HG03378 (cell line): ENCODE results near the gene GRIK4.

ENCODE experiments used
- ATAC-seq: cut with Tn5 transposase; IDR thresholded peaks from one replicate; pipeline ENCODE4 v1.9.1; 2021; ENCODE audit warnings: mild to moderate bottlenecking, moderate library complexity; ENCODE audit not compliant: unreplicated experiment

Gene GRIK4

DNA sequence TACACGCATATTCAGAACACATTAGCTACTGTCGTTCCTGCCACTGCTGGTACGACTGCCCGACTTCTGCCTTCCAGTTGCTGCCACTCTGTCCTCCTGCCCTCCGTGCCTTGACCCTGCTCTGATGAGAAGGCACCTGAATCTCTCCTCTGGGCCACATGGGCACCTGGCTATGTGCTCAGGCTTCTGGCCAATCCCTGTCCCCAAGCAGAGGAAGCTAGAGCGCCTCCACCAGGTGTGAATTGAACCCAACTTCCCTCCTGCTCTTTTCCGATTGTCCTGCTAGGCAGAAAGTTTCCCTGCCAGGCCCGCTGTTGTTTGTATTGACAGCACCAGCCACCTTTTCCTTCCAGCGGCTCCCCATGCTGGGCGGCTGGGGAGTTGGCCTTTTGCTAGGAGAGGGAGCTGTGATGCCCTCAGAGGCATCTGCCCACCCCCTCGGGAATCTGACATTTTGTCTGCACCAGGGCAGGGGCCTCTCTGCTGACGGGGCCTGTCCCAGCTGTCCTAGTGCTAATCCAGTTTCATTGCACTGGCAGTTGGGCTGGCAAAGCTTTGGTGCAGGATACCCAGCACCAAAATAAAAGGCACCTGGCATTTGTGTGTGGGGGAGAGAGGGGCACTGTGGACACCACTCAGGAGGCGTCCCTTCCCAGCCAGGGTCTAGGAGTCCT, 118.0 kb downstream of the GRIK4 start:
- no peak for ATAC-seq

DNA sequence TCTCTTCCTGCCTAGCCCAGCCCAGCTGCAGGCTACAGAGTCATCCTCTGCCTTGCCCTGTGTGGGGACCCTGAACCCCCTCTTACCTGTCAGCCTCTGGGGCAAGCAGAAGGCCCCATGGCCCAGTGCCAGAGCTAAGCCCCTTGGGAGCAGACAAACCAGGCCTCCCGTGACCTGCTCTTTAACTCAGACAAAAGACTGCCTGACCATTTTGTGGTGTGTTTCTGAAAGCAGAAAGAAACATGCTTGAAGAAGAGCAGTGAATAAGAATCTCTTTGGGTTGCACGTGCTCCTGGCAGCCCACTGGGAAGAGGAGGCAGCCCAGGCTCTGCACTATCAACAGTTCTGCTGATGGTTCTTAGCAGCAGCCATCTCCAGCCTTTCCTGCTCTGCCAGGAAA, 118.6 kb downstream of the GRIK4 start:
- ATAC-seq: no peak

DNA sequence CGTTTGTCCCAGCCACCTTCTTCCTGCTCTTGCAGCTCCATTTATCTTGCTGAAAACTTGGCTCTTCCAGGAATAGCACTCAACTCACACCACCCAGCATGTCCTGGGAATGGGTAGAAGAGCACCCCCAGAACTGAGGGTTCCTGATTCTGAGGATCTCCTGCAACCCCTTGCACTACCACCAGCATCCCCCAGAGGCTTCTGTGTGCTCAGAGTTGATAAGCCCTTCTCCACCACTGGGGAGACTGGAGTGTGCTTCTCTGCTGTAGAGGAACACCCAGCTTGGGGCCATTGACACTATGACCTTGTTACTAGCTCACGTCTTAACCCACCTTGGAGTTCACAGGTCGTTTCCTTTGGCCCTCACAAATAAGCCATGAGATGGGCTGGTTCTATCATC, 121.0 kb downstream of the GRIK4 start:
- no peak for ATAC-seq

DNA sequence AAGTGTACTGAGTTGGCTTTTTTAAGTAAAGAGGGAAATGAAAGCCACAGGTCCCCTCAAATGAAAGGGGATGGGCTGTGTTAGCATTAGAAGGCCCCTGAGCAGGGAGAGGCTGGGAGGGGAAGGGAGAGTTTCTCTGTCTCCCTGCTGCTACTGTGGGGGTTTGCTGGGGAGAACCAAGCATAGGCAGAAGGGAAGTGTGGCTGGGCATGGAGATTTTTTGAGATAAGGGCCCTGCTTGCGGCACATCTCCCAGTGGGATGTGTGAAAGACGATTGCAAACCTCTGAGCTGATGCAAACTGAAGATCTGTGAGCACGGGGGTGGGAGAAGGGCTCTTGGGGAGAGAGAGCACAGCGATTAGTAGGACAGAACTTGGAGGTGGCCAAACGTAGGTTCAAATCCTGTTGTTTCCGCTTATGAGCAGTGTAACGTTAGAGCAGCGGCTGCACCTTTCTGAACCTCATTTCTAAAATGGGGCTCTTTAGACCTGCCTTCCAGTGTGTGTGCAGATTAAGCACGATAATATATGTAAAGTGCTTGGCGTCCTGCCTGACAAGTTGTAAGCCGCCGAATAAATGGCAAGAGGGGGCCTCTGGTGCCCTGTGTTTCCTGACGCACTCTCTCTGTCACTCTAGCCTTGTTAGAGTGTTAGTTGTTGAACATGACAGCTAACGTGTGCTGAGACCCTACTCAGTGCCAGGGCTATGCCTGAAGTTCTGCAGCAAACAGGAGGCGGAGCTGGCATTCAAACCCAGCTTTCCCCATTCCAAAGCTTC, 122.3 kb downstream of the GRIK4 start:
- no peak for ATAC-seq

DNA sequence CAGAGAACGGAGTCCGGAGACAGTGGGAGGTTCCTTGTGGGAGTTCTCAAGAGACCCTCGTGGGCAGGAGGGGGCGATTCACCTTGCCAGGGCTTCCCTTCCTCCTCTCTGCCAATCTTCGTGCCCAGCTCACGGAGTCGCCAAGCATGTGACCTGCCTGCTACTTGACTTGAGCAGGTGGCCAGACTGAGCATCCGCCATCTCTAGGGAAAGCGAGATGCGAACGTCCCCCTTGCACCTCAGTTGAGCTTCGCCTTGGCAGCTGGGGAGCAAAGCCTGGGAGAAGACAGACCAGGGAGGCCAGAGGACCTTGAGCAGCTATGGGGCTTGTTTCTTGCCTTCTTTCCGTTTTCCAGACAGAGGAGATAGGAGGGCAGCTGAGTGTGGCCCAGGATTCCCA, 123.2 kb downstream of the GRIK4 start:
- ATAC-seq: no peak

DNA sequence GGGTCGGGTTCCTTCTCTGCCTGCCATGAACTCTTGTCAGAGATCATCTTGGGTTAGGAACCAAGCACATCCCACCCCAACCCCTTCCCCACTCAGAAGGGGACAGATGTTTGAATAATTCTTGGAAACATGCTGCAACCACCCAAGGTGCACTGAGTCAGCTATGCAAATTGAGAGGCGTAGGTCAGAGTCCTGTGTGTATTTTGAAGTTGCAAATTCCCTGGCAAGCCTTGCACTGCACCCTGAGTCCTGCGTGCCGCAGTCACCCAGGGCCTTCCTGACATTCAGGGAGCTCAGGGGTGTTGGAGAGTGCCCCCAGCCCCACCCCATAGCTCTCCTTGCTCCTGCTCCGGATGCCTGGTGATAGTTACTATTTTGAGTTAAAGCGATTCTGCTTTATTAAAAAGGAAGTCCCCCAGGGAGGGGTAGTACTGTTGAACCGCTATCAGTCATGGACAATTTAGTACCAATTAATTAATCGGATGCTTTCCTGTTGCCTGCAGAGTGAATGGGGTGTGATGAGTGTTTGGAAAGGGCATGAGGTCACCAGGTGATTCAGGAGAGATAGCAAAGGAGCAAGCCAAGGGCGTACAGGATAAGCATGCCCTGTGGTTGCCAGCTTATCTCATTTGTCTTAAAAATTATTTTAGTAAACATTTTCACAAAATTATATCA, 123.7 kb downstream of the GRIK4 start:
- no peak for ATAC-seq

DNA sequence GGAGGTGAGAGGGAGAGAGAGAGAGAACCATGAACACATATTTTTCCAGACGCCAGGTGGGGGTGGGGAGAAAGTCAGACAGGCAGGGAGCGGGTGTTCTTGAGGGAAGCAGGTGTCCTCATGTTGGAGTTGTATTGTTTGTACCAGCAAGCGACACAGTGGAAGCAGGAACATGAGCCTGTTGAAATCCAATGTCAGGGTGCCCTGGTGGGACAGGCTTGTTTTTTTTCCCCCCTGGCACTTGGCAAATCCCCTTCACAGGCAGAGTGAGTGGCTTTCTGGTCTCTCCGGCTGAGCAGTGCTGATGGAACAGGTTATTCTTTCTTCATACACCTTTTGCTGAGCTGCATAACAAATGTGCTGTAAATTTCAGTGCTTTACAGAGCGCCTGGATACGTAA, 125.6 kb downstream of the GRIK4 start:
- ATAC-seq: no peak

DNA sequence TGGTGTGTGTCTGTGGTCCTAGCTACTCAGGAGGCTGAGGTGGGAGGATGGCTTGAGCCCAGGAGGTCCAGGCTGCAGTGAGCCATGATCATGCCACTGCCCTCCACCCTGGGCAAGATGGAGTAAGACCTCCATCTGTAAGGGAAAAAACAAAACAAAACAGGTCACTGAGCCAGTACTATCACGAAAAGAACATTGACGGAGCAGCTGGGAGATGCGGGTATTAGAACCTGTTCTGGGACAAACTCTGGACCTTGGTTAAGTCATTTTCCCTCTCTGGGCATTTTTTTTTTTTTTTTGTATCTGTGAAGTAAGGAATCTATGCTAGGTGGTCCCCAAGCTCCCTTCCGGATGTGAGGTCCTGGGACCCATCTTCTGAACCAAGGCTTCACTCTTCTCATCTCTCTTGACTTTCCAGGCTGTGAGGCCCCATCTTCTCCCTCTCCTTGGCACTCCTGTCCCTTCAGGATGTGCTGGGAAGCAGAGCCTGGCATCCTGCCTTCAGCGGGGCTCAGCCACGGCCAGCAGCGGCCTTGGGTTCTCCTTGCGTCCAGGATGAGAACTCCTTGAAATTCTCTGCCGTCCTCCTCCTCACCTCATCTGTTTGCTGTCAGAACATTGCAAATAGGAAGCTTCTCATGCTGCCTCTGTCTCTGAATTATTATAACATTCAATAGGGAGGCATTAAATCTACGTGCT, 130.8 kb downstream of the GRIK4 start:
- ATAC-seq: no peak

DNA sequence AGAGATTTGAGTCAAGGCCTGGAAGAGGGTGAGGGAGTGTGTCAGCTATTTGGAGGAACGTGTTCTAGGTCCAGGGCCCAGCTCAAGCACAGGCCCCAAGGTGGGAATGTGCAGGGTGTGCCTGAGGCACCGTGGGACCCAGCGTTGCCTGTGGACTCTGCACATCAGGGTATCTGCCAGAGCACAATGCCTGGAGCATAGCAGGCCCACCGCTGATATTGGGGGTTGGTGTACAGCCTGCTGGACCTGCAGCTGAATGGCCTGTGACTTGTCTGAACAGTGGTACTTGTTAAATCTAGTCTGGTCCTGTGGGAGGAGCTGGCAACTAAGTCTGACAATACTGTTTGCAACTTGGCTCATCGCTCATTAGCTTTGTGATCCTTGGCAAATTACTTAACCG, 131.7 kb downstream of the GRIK4 start:
- no peak for ATAC-seq

DNA sequence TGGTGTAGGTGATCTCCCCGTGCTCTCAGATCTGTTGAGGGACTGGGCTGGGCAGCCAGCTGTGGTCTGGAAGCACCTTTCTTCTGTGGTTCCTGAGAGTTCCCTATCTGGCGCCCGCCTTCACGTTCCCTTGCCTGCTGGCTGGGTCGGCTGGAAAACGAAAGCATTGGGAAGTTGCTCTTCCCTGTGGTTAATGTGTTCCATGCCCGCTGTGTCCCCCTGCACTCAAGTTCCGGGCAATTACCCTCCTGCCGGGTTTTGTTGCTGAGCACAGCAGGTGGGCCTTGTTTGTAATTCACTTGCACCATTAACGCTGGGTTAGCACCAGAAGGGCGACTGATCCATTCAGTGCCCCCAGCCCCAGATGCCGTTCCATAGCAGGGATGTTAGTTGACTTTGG, 134.1 kb downstream of the GRIK4 start:
- no peak for ATAC-seq

DNA sequence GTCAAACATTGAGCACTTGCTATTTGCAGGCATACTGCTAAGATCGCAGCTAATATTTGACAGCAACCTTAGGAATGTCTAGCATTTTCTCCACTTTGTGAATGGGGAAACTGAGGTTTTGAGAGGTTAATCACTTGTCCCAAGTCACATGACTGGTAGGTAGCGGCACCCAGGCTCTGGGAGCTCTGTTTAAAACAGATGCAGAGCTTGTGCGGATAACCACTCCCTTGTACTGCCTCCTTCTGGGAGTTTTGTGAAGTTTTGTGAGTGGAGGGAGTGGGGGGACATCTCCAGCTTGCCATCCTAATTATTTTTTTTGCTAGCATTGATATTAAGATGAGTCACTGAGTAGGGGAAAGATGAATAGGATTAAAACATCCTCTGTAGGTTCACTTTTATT, 134.7 kb downstream of the GRIK4 start:
- ATAC-seq: no peak

DNA sequence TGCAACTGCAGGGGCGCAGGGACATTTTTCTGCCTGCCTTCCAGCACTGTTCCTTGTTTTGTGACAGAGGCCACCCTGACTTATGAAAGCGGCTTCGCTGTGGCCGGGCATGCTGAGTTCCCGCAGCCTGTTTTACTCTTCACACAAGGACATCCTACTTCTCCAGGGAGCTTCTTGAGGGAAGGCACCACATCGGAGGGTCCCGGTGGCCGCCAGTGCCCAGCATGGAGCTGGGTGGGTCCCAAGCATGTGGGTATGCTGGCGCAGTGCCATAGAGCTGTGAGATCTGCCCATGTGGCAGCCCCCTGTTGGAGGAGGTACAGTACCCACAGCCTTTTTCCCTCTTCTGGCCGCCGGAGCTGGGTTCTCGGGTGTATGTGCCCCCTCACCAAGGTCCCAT, 136.1 kb downstream of the GRIK4 start:
- no peak for ATAC-seq

DNA sequence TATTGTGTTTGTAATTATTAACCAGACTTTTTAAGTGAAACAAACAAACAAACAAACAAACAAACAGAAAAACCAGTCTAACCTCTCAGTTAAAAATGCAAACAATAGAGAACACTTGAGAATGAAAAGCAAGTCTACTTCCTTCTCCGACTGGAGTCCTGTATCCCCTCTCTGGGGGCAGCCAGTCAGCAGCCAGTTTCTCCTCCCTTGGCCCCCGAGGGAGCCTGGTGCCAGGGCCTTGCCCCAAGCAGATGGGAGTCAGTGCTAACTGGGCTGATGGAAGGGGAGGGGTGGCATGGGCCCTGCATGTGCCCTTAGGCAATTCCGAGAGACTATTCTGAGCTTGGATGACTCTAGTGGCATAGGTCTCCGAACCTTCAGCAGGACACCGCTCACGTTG, 137.2 kb downstream of the GRIK4 start:
- no peak for ATAC-seq

DNA sequence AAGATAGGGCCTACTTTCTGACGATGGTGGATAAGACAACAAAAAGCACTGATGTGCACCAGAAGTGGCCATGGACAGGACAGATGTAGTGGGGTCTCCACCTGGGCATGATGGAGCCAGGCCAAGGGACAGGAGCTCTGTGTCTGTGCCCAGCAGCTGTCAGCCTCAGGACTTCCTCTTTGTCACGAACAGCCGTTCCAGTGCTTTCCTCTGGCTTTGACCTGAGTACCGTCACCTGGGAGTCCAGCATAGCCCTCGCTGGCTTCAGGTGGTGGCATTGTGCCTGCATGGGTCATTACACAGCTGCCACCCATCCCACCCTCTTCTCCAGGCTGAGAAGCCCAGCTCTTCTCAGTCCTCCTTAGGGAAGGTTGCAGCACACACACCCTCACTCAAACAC, 137.8 kb downstream of the GRIK4 start:
- ATAC-seq: no peak

DNA sequence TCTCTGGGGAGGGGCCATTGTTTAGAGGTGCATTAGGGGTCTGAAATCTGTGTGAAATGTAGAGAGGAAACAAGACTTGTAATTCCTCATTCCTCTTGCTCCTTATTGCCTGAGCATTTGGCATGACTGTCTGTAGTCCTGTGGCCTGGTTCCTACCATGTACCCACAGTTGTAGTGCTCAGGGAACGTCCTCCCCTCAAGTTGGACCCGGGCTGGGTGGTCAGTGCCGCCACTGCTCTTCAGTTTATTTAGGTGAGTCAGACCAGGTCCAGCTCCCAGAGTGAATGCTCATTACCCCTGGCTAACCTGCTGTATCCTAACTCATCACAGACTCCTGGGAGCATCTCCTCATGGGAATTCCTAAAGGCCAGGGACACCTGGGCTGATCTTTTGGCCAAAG, 139.8 kb downstream of the GRIK4 start:
- ATAC-seq: no peak

DNA sequence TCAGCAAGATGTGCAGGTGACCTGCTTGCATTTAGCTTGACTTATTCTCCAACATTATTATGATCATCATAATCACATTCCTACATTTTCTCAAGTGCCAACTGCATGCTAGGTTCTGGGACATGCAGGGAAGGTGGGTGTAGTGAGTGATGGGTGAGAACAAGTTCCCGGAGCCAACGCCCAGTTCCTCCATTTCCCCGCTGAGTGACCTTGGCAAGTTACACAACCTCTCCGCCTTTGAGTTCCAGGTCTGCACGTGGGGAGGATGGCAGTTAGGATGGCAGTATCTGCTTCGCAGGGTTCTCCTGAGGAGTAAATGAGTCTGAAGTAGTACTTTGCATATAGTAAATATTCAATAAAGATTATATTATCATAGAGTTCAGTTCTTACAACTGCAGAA, 140.3 kb downstream of the GRIK4 start:
- no peak for ATAC-seq

DNA sequence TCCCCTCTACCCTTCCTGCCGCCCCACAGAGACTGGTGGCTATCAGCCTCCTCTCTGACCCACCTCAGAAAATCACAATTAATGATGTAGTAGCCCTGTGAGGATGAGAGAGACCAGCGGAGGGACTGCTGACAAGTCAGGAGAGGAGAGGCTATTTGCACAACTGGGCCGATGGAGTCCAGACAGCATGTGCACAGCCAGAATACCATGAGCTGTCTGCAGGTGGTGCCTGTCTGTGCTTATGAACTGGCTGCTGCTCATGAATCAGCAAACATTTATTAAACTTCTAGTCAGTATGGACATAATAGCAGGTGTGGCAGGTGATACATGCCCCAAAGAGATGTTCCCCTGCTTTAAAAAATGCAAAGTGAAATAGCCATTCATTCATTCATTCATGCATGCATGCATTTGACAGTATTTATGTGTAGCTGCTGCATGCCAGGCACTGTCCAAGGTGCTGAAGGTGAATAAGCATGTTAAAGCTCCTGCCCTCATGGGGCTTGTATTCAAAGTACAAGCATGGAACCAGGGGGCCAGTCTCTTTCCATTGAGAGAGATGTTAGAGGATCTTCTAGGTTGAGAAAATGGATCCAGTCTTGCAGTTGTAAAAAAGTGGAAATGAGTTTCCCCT, 141.3 kb downstream of the GRIK4 start:
- no peak for ATAC-seq

DNA sequence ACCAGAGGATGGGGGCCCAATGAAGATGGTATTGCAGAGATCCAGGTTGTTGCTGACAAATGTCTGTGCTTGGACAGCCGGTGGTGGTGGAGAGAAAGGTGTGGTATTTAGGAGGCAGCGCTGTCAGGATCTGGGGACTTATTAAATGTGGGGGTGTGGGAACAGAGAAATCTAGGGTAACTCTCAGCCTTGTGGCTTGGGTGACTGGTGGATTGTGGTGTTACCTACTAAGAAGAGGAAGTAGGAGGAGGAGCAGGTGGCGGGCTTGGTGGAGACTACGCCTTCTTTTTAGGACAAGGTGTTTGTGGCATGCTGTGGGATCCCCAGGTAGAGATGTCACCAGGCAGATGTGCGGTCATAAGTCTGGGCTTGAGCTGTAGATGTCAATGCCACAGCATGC, 144.0 kb downstream of the GRIK4 start:
- no peak for ATAC-seq

DNA sequence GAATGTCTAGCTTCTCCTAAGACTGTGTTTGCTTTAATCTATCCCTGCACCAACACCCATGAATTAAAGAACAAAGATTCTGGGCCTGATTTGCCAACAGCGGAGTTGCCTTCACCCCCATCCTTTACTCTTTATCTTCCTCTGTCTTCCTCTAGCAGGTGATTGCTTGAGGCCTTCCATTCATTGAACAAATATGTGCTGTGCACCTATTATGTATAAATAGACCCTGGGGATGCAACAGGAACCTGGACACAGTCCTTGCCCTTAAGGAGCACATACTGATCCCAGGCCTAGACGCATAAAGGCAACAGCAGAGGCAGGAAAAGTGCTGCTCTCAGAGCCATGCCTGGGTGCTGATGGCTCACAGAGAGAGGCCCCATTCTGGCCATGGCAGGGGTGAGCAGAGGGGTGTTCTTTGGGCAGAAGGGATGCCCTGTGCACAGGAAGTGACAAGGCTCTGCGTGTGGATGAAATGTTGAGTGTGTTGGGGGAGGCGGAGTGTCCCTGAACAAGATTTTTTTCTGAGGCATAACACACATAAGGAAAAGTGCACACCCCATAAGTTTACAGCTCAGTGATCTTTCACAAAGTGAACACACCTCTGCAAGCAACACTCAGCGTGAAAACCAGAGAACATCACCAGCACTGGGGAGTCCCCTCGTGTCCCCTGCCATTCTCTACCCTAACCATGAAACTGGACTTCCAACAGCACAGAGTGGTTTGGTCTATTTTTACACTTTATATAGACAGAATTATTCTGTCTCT, 145.9 kb downstream of the GRIK4 start:
- peak; percentile 50 for ATAC-seq

DNA sequence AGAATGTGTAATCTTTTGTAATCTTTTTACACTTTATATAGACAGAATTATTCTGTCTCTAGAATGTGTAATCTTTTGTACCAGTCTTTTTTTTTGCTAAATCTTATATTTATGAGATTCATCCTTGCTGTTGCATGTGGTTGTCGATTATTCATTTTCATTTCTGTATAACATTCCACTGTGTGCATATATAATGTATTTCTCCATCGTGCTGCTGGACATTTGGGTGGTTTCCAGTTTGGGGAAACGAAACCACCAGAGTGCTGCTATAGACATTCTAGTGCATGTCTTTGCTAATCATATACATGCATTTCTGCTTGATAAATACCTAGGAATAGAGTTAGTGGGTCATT, 146.5 kb downstream of the GRIK4 start:
- ATAC-seq: peak; percentile 67
